NT2/D1 (cell line): ENCODE data around the gene PITPNM2.

Experiments used
- SUZ12 ChIP-seq: IDR thresholded peaks from 2 replicates; pipeline ENCODE4 v1.6.1; 2011; ENCODE audit not compliant: insufficient read length, insufficient read depth; ENCODE audit errors: extremely low read depth
- ZNF274 ChIP-seq: IDR thresholded peaks from 2 replicates; pipeline ENCODE4 v1.6.1; 2011; ENCODE audit warnings: mild to moderate bottlenecking, low read depth, low read length

DNA sequence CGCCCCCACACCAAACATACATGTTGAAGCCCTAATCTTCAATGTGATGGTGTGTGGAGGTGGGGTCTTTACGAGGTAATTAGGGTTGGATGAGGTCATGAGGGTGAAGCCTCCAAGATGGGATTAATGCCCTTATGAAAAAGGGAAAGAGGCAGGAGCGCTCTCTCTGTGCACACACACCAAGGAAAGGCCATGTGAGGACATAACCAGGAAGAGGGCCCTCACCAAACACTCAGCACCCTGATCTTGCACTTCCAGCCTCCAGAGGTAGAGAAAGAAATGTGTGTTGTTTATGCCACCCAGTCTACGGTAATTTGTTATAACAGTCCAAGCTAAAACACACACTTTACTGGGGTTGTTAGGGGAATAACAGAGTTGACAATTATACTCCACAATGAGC, 14.6 kb upstream of the PITPNM2 start:
- TF ChIP-seq ZNF274 (no peak), SUZ12 (no peak)
